Fibroblast of skin of scalp (primary cell): ENCODE data around the gene ESRRG.

Experiments used
- DNase-seq: peaks from one replicate; pipeline ENCODE4 v3.0.0-alpha.2; 2013

The ESRRG gene

DNA sequence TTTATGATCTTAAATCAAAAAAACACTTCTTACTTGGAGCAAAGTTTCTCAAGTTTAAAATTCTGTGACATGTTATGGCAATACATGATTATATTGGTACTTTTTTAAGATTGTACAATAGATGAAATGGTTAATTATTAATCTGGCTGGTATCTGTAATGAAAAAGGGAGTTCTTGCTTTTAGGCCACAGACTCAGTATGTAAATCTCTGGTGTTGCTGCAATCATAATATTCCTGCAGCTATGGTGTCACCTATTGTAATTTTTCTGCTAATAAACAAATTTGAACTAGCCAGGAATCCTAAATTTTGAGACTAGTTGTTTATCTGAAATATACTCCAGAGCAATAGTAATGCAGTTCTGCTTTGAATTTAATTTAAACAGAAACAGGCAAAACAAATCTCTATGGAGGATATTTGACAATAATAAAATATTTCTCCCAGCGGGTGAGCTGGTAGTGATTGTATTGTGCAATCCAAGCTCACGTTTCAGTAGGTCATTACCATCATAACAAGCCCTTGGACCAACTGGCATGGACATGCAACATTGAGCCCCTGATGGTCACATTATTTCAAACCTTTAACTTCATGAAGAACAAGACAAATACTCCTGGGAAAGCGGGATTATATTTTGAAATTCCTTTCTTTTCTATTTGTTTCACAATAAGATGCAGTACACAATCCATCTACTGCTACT, 222.8 kb downstream of the ESRRG start:
- DNase-seq = no peak

DNA sequence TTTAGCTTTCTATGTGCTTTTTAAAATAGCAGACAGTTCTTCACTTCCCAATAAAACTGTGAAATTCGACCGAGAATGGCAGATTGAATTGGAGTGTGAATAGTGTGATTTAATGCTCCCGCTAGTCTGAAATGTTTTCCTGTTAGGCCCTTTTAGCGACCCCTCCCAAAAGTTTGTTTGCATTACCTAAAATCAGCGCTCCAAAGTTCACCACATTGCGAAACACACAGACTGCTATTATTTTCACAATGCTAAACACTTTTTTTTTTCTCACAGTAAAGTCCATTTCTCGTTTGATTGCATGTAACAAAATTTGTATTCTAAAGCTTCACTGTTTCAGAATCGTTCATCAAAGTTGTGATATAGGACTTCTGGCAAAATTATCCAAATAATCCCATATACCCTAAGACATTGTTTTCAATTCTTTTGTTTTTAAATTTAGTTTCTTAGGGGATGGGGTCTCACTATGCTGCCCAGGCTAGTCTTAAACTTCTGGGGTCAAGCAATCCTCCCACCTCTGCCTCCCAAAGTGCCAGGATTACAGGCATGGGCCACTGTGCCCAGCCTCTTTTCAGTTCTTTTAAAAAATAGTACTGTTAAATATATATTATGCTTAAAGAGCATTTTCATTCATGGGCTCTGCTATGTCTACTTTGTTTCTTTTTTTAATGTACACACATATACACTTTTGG, 223.5 kb downstream of the ESRRG start:
- DNase-seq = no peak

- DNase-seq = no peak
Measured at GRCh38 chr1:216498277-216498676, 225.0 kb downstream of the ESRRG start.

DNA sequence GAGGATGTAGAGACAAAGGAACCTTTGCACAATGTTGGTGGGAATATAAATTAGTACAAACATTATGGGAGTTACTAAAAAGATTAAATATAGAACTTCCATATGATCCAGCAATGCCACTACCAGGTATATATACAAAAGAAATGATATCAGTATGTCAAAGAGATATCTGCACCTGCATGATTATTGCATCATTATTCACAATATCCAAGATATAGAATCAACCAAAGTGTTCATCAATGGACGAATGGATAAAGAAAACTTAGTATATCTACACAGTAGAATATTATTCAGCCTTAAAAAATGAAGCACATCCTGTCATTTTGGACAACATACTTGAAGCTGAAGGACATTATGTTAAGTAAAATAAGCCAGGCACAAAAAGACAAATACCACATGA, 238.2 kb downstream of the ESRRG start:
- DNase-seq = no peak

GRCh38 chr1:216483672-216484401, 239.4 kb downstream of the ESRRG start:
- DNase-seq = no peak

DNA sequence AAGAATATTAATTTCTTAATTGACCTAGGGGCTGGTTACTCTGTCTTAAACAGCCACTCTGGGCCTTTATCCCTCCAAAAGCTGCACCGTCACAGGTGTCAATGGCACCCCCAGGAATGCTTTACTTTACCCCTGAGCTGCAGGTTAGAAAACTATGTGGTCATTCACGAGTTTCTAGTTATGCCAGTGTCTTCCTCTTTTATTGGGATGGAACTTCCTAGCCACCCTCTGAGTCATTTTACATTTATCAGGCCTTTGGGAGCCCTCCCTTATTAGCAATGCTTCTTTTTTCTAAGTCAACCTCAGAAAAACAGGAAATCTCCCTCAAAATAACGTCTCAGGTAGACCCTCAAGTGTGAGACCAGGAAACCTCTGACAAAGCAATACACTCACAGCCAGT, 240.6 kb downstream of the ESRRG start:
- no peak for DNase-seq

- no peak for DNase-seq
Measured at GRCh38 chr1:216478238-216478637, 245.0 kb downstream of the ESRRG start.

DNA sequence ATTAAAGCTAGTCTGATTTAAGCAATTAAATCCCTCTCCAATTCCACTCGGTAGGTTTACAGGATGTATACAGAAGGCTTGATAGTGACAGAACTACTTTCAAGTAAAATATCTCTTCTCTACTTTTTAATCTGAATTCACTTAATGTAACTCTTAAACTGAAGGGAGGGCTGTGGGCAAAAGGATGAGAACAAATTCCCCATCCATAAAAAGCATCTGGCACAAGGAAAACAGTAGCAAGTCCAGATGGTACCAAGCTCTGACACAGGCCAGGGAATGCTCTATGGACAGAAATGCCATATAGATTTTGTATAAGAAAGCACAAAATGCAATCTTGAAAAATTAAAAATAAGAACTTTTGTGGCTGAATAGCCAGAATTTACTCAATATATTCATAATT, 246.9 kb downstream of the ESRRG start:
- DNase-seq = no peak

- DNase-seq = no peak
Measured at GRCh38 chr1:216475659-216476276, 247.5 kb downstream of the ESRRG start.

GRCh38 chr1:216466162-216466801, 256.9 kb downstream of the ESRRG start:
- DNase-seq = no peak

DNA sequence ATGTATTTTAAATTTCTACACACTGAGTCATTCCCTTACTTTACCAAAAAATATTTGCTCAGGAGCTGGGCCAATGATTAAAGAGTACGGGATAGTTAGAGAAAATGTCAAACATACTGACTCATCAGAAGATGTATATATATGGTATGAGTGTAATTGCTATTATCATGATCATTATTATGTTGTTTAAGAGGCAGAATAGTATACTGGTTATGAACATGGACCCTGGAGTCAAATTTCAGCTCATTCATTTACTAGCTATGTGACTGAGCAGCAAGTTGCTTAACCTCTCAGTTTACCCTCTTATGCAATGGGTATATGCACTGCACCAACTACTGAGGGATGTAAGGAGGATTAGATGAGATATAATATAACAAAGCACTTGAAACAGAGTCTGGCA, 258.7 kb downstream of the ESRRG start:
- peak; percentile 95 for DNase-seq

DNA sequence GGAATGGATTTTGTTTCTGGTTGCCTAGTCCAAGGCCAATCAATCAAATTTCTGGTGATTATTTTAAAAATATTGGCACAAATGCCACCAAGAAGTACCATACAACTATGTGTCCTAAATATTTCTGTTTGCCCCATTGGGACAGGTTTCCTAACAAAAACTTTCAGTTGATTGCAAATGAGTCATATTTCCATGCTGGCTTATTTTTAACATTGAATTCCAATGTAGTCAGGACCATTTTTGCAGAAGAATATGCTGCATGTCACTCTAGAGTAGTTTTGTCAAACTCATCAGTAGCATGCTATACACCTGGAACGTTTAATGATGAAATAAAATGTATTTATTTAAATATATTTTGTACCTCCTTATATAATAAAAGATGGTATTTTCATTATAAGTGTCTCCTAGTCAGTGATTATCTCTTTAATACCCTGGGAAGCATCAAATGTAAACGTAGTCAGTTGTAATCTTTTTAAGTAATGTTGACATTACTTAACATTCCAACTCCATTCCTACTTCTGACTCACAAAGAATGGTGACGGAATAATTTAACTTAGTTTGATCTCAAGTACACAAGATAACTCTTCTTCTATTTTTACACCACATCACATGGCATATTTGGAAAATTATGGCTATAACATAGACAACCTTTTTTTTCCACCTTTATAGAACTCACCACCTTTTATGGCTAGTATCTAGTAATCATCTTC, 261.0 kb downstream of the ESRRG start:
- DNase-seq = peak; percentile 60

- DNase-seq = peak; percentile 18
Measured at GRCh38 chr1:216461466-216461865, 261.8 kb downstream of the ESRRG start.

GRCh38 chr1:216459651-216460207, 263.5 kb downstream of the ESRRG start:
- no peak for DNase-seq

DNA sequence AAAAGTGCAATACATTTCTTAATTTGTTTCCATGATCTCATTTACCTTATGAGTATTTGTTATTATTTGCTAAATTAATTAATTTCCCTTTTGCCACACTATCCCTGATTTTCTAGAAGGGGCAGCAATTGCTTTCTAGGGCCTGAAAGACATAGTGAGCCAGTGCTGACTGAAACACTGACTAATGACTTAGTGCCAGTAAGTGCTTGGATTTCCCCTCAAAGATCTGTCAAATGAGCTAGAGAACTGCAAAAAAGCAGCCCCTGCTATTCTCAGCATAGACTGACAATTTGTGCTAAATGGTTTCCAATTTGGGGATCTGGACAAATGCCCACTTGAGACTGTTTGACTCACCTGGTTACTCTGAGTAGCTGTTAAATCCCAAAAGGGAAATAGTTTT, 264.4 kb downstream of the ESRRG start:
- no peak for DNase-seq

- DNase-seq = peak; percentile 44
Measured at GRCh38 chr1:216457356-216457755, 265.9 kb downstream of the ESRRG start.

DNA sequence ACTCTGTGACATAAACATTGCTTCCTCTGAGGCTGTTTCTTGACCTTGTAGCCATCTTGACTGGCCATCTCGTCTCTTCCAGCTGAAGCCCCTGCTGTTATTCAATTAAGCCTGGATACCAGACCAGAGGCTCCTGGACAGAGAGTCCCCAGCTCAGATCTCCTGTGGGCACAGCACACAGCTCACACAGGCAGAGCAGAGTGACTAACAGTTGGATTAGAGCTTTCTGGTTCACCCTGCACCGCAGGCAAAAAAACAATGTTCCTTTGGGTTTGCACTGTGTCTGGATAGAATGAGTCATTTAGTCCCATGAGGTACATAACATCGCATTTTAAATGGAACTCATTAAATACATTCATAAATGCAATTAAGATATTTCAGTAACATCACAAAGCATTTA, 266.5 kb downstream of the ESRRG start:
- peak; percentile 86 for DNase-seq

DNA sequence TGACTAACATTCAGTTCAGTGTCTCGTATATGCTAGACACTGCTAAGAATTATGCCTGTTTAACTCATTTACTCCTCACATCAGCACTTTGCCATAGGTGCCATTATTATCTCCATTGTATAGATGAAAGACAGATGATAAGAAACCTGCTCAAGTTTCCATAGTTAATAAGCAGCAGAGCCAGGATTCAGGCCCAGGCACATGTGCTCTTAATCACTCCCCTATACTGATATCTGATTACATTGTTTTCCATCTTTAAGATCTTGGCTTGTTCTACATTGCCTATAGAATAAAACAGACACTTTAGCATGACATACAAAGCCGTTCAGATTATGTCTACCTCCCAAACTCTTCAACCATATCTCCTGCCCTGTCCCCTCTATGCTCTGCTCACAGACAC, 269.5 kb downstream of the ESRRG start:
- DNase-seq = no peak
